HG02884 (cell line): ENCODE data around the gene CDX2.
"Not testable (repeated sequence)": the region's sequence is repeated elsewhere in the genome, so short reads cannot be mapped to it uniquely, and the experiment has no call there.

Experiments
- ATAC-seq: cut with Tn5 transposase; IDR thresholded peaks from one replicate; pipeline ENCODE4 v1.9.1; 2021; ENCODE audit warnings: mild to moderate bottlenecking, moderate library complexity; ENCODE audit not compliant: unreplicated experiment

CDX2 gene

GRCh38 chr13:27969082-27969865 is at the start of gene CDX2:
CDX2 (minus strand) TSS chr13:27969315; CDS start chr13:27969006, 309 bp downstream.
- ATAC-seq, result no peak

- ATAC-seq, result no peak
Observed at GRCh38 chr13:28014301-28014700, 45.2 kb upstream of the CDX2 start.

DNA sequence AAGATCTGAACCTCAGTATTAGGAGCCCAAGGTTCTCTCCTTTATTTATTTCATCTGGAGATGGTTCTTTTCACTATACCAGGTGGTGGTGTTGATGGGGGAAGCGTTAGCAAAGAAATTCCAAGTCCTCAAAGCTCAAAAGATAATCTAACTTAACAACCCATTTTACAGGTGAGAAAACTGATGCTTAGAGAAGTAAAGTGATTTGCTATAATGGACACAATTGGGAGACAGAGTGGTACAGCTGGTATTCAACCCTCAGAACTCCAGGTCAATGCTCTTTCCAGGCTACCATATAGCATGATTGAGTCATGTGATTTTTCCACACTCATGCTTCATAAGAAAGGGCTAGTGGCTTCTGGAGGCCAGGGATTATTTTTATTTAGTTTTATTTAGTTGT is 44.4 kb upstream of the CDX2 start:
- no peak for ATAC-seq

GRCh38 chr13:28012896-28013295 is 43.8 kb upstream of the CDX2 start:
- peak; percentile 85 for ATAC-seq

- ATAC-seq, result no peak
Observed at GRCh38 chr13:28012383-28012782, 43.3 kb upstream of the CDX2 start.

GRCh38 chr13:28010046-28010445 is 40.9 kb upstream of the CDX2 start:
- no peak for ATAC-seq

DNA sequence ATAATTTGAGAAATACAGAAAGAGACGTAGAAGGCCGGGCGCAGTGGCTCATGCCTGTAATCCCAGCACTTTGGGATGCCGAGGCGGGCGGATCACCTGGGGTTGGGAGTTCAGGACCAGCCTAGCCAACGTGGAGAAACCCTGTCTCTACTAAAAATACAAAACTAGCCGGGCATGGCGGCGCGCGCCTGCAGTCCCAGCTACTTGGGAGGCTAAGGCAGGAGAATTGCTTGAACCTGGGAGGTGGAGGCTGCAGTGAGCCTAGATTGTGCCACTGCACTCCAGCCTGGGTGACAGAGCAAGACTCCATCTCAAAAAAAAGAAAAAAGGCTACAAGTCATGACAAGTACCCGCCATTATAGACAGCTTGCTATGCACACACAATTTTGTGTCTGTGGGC is 35.9 kb upstream of the CDX2 start:
- not testable (repeated sequence) for ATAC-seq

DNA sequence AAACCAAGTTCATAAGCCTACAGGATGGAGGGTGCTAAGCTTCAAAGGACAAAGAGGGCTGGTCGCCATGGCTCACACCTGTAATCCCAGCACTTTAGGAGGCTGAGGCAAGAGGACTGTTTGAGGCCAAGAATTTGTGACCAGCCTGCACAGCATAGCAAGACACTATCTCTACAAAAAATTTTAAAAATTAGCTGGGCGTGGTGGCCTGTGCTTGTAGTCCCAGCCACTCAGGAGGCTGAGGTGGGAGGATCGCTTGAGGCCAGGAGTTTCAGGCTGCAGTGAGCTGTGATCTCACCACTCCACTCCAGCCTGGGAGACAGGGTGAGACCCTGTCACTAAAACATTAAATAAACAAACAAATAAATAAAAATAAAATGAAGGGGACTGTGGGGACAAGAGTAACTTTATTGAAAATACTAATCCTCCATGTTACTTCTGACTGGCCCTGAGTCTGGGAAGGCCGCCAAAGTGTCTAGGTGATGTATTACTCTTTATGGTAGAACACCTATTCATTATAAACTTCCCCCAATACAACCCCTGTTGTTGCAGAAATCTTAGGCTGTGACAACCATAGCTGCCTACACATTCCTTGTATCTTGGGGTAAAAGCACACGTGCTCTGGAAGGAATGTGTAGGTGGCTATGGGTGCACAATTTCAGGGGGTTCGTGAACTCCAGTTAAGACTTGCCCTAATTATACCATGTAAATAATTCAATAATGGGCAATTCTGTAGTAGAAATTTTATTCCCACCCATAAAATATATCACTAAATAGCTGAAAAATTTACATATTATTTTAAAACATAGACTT is 34.0 kb upstream of the CDX2 start:
- ATAC-seq, result no peak

DNA sequence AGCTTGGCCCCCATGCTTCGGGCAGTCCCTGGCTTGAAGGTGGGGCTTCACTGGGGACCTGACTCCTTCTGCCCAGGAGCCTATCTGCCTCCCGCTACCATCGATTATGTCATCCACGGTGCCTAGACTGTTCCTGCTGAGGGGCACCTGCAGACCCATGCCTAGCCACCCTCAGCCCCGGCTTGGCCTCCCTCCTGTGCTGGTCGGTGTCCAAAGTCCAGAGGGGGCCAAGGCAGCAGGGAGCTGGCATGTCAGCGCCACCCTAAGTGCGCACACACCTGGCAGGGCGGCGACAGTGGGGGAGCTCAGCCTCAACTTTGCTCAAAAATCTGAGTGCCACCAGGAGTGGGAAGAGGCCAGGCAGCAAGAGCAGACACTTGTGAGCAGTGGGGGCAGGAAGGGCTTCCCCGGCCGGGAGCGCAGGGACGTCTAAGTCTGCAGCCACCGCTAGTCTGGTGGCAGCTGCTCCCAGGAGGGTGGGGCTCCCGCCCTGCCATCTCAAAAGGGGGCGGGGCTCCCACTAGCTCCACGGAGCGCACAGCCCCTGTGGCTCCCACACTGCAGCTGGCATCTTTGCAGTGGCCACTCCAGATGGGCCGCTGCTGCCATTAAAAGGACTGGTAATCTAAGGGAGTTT is 32.8 kb upstream of the CDX2 start:
- no peak for ATAC-seq

- ATAC-seq, result no peak
Observed at GRCh38 chr13:28001049-28001448, 31.9 kb upstream of the CDX2 start.

DNA sequence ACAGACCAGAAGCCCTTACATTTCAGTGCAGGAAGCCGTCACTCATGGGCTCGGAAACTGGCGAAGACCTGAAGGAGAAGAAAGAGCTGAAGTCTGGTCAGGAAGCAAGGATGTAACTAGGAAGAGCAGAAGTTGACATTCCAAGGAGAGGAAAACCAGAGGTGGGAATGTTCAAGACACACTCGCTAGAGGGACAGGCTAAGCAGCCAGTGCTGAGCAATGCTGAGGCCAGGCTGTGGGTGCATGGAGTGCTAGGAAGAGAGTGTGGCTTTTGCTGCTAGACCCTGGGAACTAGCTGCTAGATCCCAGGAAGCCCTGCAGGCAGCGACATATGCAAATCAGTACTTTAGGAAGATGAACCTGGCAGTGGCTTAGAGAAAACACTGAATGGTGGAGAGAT is 31.5 kb upstream of the CDX2 start:
- ATAC-seq, result no peak

- ATAC-seq, result peak; percentile 87
Observed at GRCh38 chr13:27997904-27998522, 28.9 kb upstream of the CDX2 start.

- ATAC-seq, result no peak
Observed at GRCh38 chr13:27991881-27992280, 22.8 kb upstream of the CDX2 start.

DNA sequence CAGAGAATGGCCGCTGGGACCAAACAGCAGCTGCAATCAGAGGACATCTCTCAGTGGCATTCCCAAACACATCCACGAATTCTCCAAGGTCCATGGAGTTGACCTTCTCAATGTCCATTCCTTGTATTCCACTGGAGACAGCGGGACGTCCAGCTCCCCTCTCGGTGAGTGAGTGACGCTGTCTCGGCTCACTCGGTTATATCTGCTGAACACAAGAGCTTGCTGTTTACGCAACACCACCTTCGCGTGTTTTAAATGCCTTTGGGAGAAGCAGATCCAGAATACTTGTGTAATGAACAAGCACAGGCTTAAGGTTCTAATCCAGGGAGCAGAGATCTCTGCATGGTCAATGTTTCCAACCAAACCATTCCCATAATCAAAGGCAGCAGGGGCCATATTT is 19.4 kb upstream of the CDX2 start, which contains the start of gene URAD:
URAD (minus strand) TSS at position 174 of the 400 bp plus-strand sequence; CDS start at position 118, 56 bp downstream.
- ATAC-seq, result no peak

GRCh38 chr13:27985600-27985999 is 16.5 kb upstream of the CDX2 start:
- ATAC-seq, result no peak

DNA sequence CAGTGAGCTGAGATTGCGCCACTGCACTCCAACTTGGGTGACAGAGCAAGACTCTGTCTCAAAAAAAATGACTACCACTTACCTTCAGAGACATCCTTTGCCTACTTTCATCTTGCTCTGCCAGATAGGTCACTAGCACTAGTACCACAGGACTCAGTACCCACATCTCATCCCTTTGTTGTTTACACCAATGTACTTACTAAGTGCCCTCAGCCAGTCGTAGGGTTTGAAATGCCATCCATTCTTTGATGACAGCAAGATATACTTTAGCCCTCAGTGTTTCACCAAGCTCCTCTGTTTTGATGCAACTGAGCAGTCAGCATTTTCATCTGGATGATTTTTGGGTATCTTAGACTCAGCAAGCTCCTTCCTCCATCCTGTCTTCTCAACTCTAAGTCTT is 13.2 kb upstream of the CDX2 start:
- ATAC-seq, result no peak

GRCh38 chr13:27981006-27981708 is 12.0 kb upstream of the CDX2 start:
- ATAC-seq, result no peak

GRCh38 chr13:27980280-27980998 is 11.3 kb upstream of the CDX2 start:
- no peak for ATAC-seq

DNA sequence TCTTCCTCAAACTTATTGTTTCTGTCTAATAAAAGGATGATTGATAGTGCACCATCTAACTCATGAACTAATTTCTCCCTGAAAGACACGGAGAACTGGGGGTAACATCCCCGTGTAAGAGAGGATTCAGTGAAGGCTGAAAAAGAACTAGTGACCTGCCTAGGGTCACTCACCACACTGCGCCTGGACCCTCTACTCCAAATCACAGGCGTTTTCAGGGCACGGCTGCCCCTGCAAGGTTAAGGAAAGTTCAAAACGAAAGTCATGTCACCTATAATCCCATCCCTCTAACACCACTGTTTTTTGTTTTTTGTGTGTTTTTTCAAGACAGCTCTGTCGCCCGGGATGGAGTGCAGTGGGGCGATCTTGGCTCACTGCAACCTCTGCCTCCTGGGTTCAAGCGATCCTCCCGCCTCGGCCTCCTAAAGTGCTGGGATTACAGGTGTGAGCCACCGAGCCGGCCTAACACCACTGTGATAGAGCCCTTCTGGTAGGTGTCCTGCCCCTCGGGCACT is 10.7 kb upstream of the CDX2 start:
- no peak for ATAC-seq
